DMS 273 treated with DMSO at 0.1 percent for 48 hours (cell line): ENCODE data around the gene HABP4.

Experiments used
- DNase-seq: peaks from one replicate; lab custom pipeline; 2025; lab: John Stamatoyannopoulos, UW

Gene HABP4

DNA sequence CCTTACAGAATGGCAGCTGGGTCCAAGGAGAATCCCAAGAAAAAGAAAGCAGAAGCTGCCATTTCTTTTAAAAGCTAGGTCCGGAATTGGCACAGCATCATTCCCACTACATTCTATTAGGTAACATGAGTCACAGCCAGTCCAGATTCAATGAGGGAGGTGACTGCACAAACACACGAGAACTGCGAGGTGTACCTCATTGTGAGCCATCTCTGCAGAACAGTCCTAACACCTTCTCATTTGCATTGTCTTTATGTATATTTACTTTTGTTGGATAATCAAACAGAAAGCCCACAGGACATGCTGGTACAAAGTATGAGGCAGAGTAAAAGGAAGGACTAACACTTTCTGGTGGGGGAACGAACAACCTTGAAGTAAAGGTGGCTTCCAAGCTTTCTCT is 14.6 kb upstream of the HABP4 start:
- DNase-seq: no peak

DNA sequence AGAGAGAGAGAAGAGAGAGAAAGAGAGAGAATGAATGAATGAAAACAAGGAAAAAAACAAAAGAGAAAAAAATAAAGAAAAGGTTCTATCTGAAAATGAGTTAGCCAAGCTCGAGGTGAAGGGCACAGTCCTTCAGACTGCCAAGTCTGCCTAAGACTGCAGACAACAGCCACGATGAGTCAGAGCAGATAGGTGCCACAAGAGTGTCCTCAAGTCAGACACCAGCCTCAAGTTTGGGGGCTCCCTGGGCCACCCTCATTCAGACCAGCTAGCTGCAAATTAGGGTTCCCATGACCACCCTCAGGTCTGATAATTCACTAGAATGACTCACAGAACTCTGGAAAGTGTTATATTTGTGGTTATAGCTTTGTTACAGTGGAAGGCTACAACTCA is 13.9 kb upstream of the HABP4 start:
- DNase-seq: no peak

DNA sequence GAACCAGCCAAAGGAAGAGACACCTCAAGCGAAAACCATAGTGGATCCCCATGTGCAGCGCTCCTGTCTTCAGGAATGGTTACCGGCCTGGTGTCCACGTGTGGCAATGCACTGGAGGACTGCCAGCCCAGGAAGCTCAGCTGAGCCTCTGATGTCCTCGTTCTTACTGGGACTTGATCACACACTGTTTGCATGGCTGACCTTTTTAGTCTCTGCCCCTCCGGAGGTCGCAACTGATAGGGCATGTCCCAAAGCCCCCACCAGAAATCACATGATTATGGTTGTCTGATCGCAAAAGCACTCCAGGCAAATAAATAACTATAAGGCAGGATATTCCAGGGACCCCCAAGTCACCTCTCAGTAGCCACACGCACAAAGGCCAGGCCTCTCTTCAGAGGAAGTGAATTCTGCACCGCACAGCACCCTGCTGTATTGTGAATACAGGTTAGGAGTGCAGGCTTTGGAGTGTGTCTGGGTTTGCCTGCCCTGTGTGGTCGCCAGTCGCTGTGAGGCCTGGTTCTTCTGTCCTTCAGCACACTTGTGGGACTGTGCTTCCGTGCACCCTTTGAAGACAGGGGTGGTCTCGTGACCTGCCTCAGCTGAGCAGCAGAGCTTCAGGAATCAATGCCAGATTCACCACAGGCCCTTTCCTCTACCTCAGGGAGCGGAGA is 13.4 kb upstream of the HABP4 start:
- DNase-seq: no peak

DNA sequence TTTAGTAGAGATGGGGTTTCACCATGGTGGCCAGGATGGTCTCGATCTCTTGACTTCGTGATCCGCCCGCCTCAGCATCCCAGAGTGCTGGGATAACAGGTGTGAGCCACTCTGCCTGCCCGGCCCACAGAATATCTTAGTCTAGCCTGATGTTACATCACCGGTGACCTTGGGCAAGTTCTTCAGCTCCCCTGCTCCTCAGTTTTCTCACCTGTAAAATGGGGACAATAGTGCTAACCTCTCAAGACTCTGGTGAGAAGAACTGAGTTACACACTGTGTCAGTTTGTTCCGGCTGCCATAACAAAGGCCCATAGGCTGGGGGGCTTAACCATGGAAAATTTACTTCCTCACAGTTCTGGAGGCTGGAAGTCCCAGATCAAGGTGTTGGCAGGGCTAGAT is 12.5 kb upstream of the HABP4 start:
- no peak for DNase-seq

DNA sequence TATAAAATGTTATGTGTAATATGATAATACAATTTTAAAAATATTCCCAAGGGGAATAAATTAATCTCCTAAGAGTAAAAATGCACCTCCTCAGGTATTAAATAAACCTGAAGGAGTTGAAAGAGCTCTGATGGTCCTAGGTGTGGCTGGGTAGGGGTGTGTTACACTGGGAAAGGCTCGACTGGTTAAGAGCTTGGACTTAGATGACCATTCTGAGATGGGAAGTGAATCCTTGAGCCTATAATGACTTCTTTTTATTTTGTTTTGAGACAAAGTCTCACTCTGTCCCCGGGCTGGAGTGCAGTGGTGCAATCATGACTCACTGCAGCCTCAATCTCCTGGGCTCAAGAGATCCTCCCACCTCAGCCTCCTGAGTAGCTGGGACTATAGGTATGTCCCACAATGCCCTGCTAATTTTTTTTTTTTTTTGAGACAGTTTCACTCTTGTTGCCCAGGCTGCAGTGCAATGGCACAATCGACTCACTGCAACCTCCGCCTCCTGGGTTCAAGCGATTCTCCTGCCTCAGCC is 9.2 kb upstream of the HABP4 start:
- no peak for DNase-seq

DNA sequence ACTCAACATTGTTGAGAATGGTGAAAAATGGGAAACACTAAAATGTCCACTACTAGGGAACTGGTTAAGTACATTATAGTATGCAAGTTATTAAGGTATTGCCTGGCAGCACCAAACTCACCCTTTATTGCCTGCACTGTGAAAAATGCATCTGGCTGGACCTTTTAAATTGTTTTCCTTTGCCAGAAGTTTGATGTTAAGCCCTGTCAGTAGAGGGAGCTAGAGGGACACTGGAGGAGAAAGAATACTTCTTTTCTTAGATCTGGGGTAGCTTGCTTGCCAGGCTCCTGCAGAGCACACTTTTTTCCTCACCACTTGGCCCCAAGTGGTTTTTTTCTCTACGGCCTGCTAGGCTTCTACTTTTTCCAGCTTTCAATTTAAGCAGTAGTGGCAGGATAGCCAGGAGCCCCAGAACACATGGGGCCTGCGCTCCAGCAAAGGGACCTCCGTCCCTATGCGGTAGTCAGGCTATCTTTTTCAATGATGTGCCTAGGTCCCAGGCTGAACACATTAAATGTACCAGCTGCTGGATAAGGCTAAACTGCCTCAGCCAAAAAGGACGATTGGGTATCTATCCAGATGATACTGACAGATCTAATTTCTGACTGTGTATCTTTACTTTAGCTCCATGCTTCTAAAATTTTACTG is 8.0 kb upstream of the HABP4 start:
- DNase-seq: no peak

DNA sequence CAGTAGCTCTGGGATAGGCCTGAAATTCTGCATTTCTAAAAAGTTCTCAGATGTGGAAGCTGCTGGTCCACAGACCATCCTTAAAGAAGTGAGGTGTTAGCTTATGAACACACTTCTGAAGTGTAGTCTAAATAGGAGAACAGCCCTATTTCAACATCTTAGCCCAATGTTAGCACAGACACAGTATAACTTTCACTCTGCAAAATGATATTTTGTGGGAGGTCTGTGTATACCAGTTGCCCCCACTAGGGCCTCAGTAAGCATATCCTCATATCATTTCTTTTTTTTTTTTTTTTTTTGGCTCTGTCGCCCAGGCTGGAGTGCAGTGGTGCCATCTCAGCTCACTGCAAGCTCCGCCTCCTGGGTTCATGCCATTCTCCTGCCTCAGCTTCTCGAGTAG is 7.5 kb upstream of the HABP4 start:
- no peak for DNase-seq

DNA sequence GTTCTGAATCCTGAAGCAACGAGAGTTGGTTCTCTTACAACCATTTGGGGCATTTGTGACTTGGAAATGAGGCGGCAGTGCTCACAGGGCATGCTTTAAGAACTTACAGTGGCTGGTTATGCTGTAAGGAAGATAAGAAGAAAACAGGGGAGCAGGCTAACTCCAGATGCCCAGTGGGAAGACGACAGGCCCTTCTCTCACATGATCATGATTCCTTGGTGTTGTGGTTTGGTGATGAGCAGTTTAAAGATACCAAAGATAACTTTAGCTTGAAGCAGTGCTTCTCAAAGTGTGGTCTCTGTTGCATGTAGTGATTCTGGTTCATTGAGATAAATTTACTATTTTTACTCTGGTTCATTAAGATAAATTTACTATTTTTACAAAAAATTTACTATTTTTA is 2.6 kb upstream of the HABP4 start:
- DNase-seq: no peak

DNA sequence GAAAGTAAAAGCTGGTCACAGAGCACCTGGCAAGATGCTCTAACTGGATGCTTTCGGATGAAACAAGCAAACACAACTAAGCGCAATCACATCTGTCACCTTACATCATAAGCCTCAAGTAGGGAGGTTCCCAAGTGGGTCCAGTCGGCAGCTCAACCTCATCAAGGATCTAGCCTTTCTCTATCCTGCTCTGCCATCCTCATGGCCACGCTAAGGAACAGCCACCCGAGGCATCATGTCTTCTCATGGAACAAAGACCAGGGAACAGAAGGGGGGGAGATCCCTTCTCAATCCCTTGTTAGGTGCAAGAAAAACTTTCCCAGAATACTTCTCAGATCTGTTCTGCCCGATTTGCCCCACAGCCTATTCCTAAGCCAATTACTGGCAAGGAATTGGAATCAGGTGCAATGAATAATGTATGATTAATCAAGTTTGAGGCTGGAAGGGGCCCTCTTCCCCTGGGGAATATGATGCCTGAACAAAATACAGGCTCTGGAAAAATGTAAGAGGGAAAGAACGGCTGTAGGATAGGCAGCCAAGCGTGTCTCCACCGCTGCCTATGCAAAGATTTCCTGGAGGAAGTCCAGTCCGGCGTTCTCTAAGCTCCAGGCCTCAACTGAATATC is 1.3 kb upstream of the HABP4 start:
- DNase-seq: no peak

DNA sequence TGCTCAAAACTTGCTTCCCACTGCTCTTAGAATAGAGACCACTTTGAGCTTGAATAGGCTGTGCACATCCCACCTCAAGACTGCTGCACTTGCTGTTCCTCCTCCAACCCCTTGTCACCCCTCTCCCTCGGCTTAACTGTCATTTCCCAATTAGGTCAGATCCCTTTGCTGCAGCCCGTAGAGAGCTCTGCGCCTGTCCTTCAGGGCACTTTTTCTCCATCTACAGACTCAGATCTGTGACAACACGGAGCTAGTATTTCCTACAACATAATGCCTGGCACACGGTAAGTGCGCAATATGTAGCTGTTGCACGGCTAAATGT is 485 bp upstream of the HABP4 start:
- DNase-seq: no peak

DNA sequence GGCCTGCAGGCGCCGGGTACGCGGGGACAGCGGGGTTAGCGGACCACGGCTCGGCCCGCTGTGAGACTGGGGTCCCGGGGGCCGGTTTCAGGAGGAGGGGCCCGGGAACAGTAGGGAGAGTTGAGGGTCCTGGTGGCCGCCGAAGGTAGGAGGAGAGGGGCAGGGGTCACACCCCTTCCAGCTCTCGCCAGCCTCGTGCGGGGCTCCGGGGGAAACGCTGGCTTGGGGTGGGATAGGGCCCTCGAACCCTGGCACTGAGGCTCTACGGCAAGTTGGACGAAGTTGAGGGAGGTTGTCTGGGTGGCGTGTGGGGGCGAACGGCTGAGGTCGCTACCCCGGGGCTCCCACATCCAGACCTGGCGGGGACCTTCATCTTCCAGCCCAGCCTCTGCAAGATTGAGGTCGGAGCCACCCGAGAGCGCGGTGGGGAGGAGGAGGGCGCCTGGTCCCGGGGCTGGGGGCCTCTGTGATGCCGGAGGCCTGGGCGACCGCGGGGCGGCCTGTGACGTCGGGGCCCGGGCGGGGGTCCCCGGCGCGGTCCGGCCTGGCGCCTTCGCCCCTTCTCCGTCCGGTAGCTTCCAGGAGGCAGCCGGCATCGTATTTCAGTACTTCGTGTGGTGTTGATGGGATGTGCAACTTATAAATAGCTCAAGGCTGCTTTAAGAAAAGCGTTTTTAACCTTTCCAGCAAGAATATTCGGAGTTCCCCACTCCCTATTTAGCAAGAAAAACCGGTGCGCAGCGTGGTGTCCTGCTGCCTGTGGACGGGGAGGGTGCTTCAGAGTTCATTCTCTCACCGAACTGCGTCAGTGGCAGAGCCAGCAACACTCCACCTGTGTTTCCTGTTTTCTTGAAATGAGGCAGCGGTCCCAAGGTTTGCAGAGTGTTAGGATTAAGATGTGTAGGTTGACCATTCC is 902 bp downstream of the HABP4 start:
- no peak for DNase-seq

DNA sequence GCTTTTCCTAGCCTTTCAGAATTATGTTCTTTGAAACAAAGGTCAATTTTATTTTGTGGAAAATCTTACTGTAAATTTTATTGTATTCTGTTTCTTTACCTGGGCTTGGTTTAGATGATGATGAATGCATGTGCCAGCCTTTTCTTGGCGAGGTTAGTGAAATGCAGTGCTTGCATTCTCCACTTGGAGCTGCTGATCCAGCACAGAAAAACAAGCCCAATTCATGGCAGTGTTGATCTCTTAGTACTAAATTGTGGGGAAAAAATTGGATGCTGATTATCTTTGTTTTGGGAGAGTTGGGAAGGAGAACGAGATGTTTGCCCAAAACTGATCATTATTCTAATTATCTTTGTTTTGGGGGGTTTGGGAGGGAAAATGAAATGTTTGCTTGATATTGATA is 3.7 kb downstream of the HABP4 start:
- DNase-seq: no peak

DNA sequence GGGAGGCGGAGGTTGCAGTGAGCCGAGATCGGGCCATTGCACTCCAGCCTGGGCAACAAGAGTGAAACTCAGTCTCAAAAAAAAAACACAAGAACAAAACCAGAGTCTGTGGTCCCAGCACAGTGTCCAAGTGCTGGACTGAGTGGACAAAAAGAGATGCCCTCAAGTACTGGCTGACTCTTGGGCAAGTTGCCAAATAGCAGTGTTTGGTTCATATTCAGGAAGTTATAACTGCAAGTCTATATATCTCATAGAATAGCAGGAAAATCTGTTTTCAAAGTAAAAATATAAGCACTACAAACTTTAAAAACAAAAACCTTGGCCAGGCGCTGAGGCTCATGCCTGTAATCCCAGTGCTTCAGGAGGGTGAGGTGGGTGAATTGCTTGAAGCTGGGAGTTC is 7.3 kb downstream of the HABP4 start:
- DNase-seq: no peak

DNA sequence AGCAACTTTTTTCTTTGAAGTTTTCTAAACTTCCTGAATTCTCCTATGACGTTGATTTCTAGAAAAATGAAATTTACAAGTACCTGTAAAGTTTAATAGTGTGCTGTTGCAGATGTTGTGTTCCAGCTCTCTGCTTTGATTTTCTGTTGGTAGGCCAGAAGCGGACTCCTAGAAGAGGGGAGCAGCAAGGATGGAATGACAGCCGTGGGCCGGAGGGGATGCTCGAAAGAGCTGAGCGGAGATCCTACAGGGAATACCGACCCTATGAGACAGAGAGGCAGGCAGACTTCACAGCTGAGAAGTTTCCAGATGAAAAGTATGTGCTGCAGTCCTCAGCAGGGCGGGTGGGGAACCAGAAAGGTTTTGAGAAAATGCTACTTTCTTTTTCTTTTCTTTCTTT is 8.3 kb downstream of the HABP4 start:
- DNase-seq: no peak

DNA sequence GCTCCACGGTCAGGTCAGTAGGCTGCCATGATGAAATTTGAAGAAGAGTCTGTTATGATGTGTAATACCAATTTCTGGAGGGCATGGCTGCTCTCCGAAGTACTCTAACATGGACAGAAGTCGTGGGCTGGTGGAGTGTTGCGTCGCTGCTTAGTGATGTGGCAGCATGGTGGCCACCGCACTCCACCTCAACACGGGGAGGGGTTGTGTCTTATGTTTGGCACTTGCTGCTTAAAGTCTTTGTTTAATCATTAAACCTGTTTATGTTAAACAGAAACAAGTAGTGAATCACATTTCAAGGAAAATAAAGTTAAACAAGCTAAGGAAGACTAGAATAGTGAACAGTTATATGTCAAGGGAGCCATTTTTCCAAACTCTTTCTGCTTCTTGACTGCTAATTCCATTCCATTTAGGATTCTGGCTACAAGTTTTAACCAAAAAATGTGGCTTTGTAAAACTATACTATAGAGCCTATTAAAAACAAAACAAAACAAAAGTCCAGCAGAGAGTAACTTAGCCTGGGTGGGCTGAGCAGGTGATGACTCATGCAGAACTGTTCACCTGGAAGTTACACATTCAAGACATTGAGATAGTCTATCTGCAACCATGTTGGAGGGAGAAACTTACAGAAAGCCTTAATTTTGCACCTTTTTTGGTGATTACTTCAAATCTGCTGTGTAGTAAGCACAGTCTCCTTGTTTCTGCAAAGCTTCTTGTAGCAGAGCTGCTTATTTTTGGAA is 9.5 kb downstream of the HABP4 start:
- DNase-seq: no peak

DNA sequence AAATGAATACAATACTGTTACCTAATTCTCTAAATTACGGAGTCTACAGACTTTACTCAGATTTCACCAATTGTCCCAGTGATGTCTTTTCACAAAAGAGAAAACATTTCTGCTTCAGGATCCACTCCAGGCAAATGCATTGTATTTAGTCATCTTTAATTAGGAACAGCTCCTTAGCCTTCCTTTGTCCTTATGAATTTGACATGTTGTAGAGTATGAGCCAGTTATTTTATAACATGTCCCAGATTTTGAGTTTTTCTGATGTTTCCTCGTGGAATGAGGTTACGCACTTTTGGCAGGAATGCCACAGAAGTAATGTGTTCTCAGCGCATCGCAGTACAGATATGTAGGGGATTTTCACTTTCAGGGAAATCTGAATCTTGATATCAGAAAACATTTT is 10.5 kb downstream of the HABP4 start:
- DNase-seq: no peak

DNA sequence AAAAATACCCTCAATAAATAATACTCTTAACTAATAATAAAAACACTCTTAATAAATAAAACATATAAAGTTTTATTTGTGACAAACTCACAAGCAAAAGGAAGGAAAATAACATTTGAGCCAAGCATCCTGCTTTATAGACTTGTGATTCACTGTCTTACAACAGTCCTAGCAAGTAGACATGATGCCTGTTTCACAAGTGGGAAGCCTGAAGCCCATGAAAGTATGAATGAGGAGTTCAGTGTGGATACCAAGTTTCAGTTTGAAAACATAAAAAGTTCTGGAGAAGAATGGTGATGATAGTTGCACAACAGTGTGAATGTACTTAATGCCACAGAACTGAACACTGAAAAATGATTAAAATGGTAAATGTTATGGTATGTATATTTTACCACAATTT is 10.9 kb downstream of the HABP4 start:
- no peak for DNase-seq

DNA sequence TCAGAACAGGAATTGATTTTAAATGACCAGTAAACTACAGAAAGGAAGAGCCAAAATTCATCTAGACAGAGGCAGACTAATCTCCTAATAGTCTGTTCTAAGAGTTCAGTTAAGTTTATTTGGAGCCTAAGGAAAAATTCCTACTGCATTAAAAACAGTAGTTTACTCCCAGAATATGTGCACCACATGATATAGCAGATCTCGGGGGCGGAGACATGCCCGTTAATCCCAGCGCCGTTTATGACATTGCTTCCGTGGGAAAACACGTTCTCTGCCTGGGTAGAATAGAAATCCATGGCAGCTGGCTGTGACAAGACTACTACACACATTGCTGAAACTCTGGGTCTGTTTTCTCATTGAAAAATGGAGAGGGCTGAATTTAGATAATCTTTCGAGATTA is 11.4 kb downstream of the HABP4 start:
- no peak for DNase-seq

DNA sequence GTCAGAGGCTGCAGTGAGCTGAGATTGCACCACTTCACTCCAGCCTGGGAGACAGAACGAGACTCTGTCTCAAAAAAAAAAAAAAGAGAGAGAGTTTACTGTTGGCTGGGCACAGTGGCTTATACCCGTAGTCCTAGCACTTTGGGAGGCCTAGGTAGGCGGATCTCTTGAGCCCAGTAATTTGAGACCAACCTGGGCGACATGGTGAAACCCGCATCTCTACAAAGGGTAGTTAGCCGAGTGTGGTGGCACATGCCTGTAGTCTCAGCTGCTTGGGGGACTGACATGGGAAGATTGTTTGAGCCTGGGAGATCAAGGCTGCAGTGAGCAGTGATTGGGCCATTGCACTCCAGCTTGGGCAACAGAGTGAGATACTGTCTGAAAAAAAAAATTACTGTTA is 12.6 kb downstream of the HABP4 start:
- DNase-seq: no peak

DNA sequence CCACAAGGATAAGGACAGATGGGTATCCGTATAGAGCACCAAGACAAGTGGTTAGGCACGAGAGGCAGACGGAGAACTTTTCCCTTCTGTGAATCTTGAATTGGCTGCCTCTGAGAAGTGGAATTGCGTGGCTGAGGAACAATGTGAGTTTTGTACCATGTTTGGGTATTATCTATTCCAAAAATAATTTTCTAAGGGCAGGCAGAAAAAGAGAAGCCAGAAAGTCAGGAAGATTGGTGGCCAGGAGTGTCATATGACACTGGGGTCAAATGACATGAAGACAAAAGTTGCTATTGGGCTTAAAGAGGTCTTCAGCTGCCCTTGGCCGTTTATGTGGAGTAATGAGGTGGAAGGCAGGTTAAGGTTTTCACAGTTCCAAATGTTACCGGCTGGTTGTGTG is 14.5 kb downstream of the HABP4 start:
- DNase-seq: no peak

DNA sequence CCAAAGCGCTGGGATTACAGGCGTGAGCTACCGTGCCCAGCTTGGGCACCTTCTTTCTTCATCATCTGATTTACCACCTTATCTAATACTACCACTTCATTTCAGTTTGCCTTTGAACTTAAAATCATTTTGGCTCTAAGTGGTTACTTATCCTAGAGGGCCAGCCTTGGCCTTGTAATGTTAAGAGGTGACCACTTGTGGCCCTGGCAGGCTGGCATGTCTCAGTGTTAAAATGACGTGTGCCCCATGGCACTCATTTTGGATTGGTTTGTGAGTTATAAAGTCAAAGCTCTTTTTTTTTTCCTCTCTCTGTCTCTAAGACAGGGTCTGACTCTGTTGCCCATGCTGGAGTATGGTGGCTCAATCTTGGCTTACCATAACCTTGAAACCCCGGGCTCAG is 17.8 kb downstream of the HABP4 start:
- DNase-seq: no peak

DNA sequence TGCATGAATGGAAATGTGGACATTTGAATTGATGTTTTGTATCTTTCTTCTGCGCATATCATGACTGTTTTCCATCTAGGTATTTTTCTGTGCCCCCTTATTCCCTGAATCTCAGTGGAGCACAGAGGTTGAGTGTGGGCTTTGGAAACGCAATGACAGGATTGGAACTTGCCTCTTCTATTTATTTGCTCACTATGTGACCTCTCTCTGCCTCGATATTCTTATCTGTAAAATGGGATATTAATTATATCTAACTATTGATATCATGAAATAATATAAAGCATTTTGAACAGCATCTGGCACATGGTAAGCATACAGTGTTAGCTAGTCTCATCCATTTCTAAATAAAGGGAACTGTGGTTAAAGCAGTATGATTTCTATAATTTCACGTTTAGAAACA is 26.0 kb downstream of the HABP4 start:
- DNase-seq: no peak
